Upper lobe of right lung (tissue), 1 donor: ENCODE results near the gene MSN. TPM values are rescaled to one million over a fixed set of nuclear protein-coding genes. Genes with fewer than 3 reads are reported as not detected.

ENCODE experiments used
- ATAC-seq: fragments of 200-7000 bp; cut with Tn5 transposase; one replicate; pipeline ENCODE4 v1.9.1; 2020; ENCODE audit warnings: mild to moderate bottlenecking, moderate library complexity
- DNase-seq: peaks from one replicate; pipeline ENCODE4 v3.0.0-alpha.2; 2020
- H3K27ac ChIP-seq: fragments of 200-600 bp; one replicate; pipeline ENCODE4 v1.8.0; 2022
- H3K27me3 ChIP-seq: fragments of 200-600 bp; one replicate; pipeline ENCODE4 v1.8.0; 2022; ENCODE audit warnings: mild to moderate bottlenecking
- H3K36me3 ChIP-seq: fragments of 200-600 bp; one replicate; pipeline ENCODE4 v1.8.0; 2022
- H3K4me1 ChIP-seq: fragments of 200-600 bp; one replicate; pipeline ENCODE4 v1.8.0; 2022
- H3K4me3 ChIP-seq: fragments of 200-600 bp; one replicate; pipeline ENCODE4 v1.8.0; 2022; ENCODE audit warnings: mild to moderate bottlenecking
- H3K9me3 ChIP-seq: fragments of 200-600 bp; one replicate; pipeline ENCODE4 v1.8.0; 2022
- CTCF ChIP-seq: fragments of 200-600 bp; IDR thresholded peaks from one replicate; pipeline ENCODE4 v1.8.0; 2022; ENCODE audit warnings: antibody characterized with exemption
- intact Hi-C: fragments of 100-400 bp; cut with DNase I; formaldehyde crosslinking; loops from one replicate; pipeline ENCODE4 v1.11.0; 2022
- total RNA-seq: library from RNA; stranded (reverse); fragmentation: NEBNext Ultra II Directional; extraction: Animal tissue kit (Norgen Biotek cat#: 25700); gene quantifications from one replicate; pipeline ENCODE4 v1.2.1, GENCODE V29; 2021
- donor health status: DM: no; HTN: yes; CAD: no; lungs with severe emphysema.

Gene MSN
- total RNA-seq, 1 donor from 2014 or later = 462 TPM

- ATAC-seq (no peak), DNase-seq (no peak)
- Histone ChIP-seq H3K27me3 (no peaks in the 10 kb centered on the region), H3K4me1 (peaks cover 5% of the 10 kb centered on the region), H3K9me3 (no peaks in the 10 kb centered on the region), H3K27ac (no peak overlapping the region), H3K36me3 (peaks cover 7% of the 10 kb centered on the region), H3K4me3 (no peak overlapping the region)
- TF ChIP-seq CTCF = no peak
- intact Hi-C loops = no loop called here
Observed at GRCh38 chrX:65745992-65746391, 78.5 kb downstream of the MSN start.

- no peak for DNase-seq
- no peak for TF ChIP-seq CTCF
- ATAC-seq = no peak
- Histone ChIP-seq H3K27ac (no peak overlapping the region), H3K27me3 (no peaks in the 10 kb centered on the region), H3K9me3 (no peaks in the 10 kb centered on the region), H3K4me3 (no peak overlapping the region), H3K4me1 (no peaks in the 10 kb centered on the region), H3K36me3 (no peaks in the 10 kb centered on the region)
- intact Hi-C loops = no loop called here
Observed at GRCh38 chrX:65750674-65751469, 83.4 kb downstream of the MSN start.

- Histone ChIP-seq H3K27ac (no peak overlapping the region), H3K9me3 (no peaks in the 10 kb centered on the region), H3K36me3 (no peaks in the 10 kb centered on the region), H3K4me1 (no peaks in the 10 kb centered on the region), H3K27me3 (no peaks in the 10 kb centered on the region), H3K4me3 (no peak overlapping the region)
- DNase-seq (no peak), ATAC-seq (no peak)
- TF ChIP-seq CTCF = no peak
- intact Hi-C loops = no loop called here
Observed at GRCh38 chrX:65751519-65751918, 84.1 kb downstream of the MSN start.

GRCh38 chrX:65752294-65752693 lies 84.8 kb downstream of the MSN start:
- no peak for DNase-seq
- TF ChIP-seq CTCF = no peak
- intact Hi-C loops = no loop called here
- Histone ChIP-seq H3K36me3 (no peaks in the 10 kb centered on the region), H3K9me3 (no peaks in the 10 kb centered on the region), H3K27ac (no peak overlapping the region), H3K4me3 (no peak overlapping the region), H3K27me3 (no peaks in the 10 kb centered on the region), H3K4me1 (no peaks in the 10 kb centered on the region)
- no peak for ATAC-seq

- DNase-seq = no peak
- Histone ChIP-seq H3K9me3 (no peaks in the 10 kb centered on the region), H3K27ac (no peak overlapping the region), H3K4me1 (no peaks in the 10 kb centered on the region), H3K4me3 (no peak overlapping the region), H3K36me3 (no peaks in the 10 kb centered on the region), H3K27me3 (no peaks in the 10 kb centered on the region)
- no peak for TF ChIP-seq CTCF
- ATAC-seq = no peak
- intact Hi-C loops = no loop called here
Observed at GRCh38 chrX:65755786-65756185, 88.3 kb downstream of the MSN start.

GRCh38 chrX:65757943-65758342 lies 90.5 kb downstream of the MSN start:
- no peaks in the 10 kb centered on the region for H3K27me3 ChIP-seq
- no peak overlapping the region for H3K4me3 ChIP-seq
- H3K4me1 ChIP-seq = no peaks in the 10 kb centered on the region
- H3K9me3 ChIP-seq = no peaks in the 10 kb centered on the region
- H3K27ac ChIP-seq = no peak overlapping the region
- intact Hi-C loops = no loop called here
- no peak for TF ChIP-seq CTCF
- no peak for DNase-seq
- ATAC-seq = no peak
- no peaks in the 10 kb centered on the region for H3K36me3 ChIP-seq
